AG09319 (cell line): ENCODE data around the gene NDUFAF7.
"Not testable (repeated sequence)": the region's sequence is repeated elsewhere in the genome, so short reads cannot be mapped to it uniquely, and the experiment has no call there.

Experiments used
- DNase-seq: peaks from one replicate; pipeline ENCODE4 v3.0.0-alpha.2; 2010; ENCODE audit warnings: low read depth; ENCODE audit errors: extremely low read depth
- CTCF ChIP-seq: IDR thresholded peaks from 2 replicates; pipeline ENCODE4 v1.5.1; 2011; ENCODE audit warnings: low read depth, mild to moderate bottlenecking, inconsistent platforms, low read length, moderate library complexity

The NDUFAF7 gene

GRCh38 chr2:37284381-37284780 is 52.9 kb downstream of the NDUFAF7 start:
- no peak for TF ChIP-seq CTCF
- DNase-seq = no peak

GRCh38 chr2:37287966-37288365 is 56.5 kb downstream of the NDUFAF7 start:
- no peak; the same call in 1 of the 2 replicates for TF ChIP-seq CTCF
- no peak for DNase-seq

- DNase-seq = no peak
- TF ChIP-seq CTCF = no peak
These were observed 60.2 kb downstream of the NDUFAF7 start for GRCh38 chr2:37291680-37292079.

- not testable (repeated sequence) for DNase-seq
These were observed 63.4 kb downstream of the NDUFAF7 start for GRCh38 chr2:37294858-37295257.

- TF ChIP-seq CTCF = no peak
- DNase-seq = no peak
These were observed 64.1 kb downstream of the NDUFAF7 start for GRCh38 chr2:37295469-37296073.

- DNase-seq = no peak
- no peak for TF ChIP-seq CTCF
These were observed 66.2 kb downstream of the NDUFAF7 start for GRCh38 chr2:37297632-37298031.
